ENCODE data around the gene PPIL4.

Gene PPIL4

DNA sequence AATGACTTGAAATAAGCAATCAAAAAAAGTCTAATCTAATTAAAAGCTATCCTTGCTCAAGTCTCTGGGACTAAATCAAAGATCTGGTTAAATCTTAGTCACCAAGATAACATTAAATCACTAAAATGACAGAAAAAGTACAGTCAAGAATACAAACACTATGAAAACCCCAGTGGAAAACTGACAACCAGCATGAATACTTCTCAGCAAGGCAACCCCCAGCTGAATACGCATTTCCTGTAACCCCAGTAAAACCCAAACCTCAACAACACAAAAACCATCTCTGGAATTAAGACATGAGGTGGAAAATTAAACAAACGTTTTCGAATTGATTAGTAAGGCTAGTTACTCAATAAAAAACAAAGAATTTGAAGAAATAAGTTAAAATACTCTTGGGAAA lies 37.4 kb downstream of the PPIL4 start:
- TF ChIP-seq, protein P1, sequence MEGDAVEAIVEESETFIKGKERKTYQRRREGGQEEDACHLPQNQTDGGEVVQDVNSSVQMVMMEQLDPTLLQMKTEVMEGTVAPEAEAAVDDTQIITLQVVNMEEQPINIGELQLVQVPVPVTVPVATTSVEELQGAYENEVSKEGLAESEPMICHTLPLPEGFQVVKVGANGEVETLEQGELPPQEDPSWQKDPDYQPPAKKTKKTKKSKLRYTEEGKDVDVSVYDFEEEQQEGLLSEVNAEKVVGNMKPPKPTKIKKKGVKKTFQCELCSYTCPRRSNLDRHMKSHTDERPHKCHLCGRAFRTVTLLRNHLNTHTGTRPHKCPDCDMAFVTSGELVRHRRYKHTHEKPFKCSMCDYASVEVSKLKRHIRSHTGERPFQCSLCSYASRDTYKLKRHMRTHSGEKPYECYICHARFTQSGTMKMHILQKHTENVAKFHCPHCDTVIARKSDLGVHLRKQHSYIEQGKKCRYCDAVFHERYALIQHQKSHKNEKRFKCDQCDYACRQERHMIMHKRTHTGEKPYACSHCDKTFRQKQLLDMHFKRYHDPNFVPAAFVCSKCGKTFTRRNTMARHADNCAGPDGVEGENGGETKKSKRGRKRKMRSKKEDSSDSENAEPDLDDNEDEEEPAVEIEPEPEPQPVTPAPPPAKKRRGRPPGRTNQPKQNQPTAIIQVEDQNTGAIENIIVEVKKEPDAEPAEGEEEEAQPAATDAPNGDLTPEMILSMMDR (IDR thresholded peaks at IDR 0.05; ENCODE audit: control insufficient read depth, insufficient read depth, low read depth, low read length, missing control alignments) = no peak
- H3K4me3 ChIP-seq (ENCODE audit: control insufficient read depth, low read depth, low read length) = no peak overlapping the region
- no peak for DNase-seq (ENCODE audit: low read depth)

DNA sequence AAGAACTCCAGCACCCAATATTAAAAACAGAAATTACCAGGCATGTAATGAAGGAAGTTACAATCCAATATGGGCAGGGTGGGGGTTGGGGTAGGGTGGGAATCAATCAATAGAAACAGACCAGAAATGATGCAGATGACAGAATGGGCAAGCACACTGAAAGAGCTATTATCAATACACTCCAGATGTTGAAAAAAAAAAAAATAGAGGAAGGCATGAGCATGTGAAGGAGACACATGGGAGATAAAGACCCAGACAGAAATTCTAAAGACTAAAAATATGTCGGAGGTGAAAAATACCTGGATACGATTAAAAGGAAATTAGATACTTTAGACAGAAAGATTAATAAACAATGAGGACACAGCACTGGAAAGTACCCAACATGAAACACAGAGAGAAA lies 42.0 kb downstream of the PPIL4 start:
- DNase-seq (ENCODE audit: low read depth) = no peak
- TF ChIP-seq, protein P1 (IDR thresholded peaks at IDR 0.05; ENCODE audit: control insufficient read depth, insufficient read depth, low read depth, low read length, missing control alignments) = no peak
- no peak overlapping the region for H3K4me3 ChIP-seq (ENCODE audit: control insufficient read depth, low read depth, low read length)

DNA sequence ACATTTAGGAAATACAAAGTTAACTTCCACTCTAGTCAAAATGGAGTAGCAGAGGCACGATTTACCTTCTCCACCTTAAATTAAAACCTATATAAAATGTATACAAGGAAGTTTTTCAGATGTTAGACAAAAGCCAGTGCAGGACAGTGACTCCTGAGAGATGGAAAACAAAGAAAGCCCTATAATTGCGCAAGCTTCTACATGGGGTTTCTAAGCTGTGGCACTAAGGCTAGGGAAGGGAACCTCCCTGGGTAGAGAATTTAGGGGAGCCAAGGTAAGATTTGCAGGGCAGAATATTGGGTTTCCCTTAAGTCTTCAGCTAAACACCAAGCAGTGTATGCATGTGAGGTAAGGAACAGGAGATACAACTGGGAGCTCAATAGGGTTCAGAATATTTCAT lies 42.6 kb downstream of the PPIL4 start:
- H3K4me3 ChIP-seq (ENCODE audit: control insufficient read depth, low read depth, low read length) = no peak overlapping the region
- no peak for DNase-seq (ENCODE audit: low read depth)
- TF ChIP-seq, protein P1 (IDR thresholded peaks at IDR 0.05; ENCODE audit: control insufficient read depth, insufficient read depth, low read depth, low read length, missing control alignments) = no peak

DNA sequence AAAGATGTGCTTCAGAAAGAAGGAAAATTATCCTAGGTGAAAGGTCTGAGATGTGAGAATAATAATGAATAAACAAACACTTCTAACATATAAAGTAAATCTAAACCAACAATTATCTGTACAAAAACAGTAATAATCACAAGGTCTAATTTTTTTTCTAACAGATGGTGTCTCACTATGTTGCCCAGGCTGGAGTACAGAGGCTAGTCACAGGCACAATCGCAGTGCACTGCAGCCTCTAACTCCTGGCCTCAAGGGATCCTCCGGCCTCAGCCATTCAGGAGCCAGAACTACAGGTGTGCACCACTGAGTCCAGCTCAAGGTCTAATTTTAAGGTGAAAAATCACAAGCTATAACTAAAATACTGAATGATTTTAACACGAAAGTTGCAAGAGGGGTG lies 44.1 kb downstream of the PPIL4 start:
- DNase-seq (ENCODE audit: low read depth) = no peak
- TF ChIP-seq, protein P1 (IDR thresholded peaks at IDR 0.05; ENCODE audit: control insufficient read depth, insufficient read depth, low read depth, low read length, missing control alignments) = no peak
- no peak overlapping the region for H3K4me3 ChIP-seq (ENCODE audit: control insufficient read depth, low read depth, low read length)

DNA sequence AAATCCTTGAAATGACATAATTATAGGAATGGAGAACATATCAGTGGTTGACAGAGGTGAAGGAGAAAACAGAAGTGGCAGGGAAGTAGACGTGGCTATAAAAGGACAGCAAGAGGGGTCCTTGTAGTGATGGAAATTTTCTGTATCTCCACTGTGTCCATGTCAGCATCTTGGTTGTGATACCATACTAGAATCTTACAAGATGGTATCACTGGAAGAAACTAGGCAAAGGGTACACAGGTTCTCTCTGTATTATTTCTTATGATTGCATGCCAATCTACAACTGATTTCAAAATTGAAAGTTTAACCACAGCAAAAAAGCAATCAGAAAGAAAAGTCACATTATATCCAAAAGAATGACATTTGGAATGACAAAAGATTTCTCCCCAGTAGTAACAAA lies 44.6 kb downstream of the PPIL4 start:
- no peak overlapping the region for H3K4me3 ChIP-seq (ENCODE audit: control insufficient read depth, low read depth, low read length)
- DNase-seq (ENCODE audit: low read depth) = no peak
- TF ChIP-seq, protein P1 (IDR thresholded peaks at IDR 0.05; ENCODE audit: control insufficient read depth, insufficient read depth, low read depth, low read length, missing control alignments) = no peak

DNA sequence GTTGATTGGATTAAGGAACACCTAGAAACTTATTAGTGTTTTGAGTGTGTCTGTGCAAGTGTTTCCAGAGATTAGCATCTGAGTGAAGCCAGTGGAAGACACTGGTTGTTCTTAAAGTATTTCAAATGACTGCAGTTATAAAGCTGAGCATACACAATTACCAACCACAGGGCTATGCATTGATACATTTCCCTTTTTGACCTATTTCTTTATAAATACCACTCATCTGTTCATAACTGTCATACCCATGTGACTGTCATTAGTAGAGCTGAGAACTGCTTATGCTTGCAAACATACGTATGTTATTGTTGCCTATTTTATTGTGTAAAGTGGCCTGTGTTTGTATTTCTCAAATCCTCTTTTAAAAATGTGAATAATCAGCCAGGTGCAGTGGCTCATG lies 45.7 kb downstream of the PPIL4 start:
- TF ChIP-seq, protein P1 (IDR thresholded peaks at IDR 0.05; ENCODE audit: control insufficient read depth, insufficient read depth, low read depth, low read length, missing control alignments) = no peak
- no peak overlapping the region for H3K4me3 ChIP-seq (ENCODE audit: control insufficient read depth, low read depth, low read length)
- DNase-seq (ENCODE audit: low read depth) = no peak

DNA sequence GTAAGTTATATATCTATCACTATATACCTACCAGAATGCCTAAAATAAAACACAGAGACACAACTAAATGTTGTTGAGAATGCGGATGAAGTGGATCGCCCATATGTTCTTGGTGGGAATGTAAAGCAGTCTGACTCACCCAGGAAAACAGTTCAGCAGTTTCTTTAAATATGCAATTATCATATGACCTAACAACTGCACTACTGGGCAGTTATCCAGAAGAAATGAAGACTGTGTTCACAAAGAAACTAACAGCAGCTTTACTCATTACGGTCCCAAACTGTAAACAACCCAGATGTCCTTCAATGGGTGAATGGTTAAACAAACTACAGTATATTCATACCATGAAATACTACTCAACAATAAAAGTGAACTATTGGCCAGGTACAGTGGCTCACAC lies 46.8 kb downstream of the PPIL4 start:
- DNase-seq (ENCODE audit: low read depth) = no peak
- TF ChIP-seq, protein P1 (IDR thresholded peaks at IDR 0.05; ENCODE audit: control insufficient read depth, insufficient read depth, low read depth, low read length, missing control alignments) = no peak
- no peak overlapping the region for H3K4me3 ChIP-seq (ENCODE audit: control insufficient read depth, low read depth, low read length)
